HepG2 (cell line): Measurements from ENCODE around the gene DTD2. TPM values are rescaled to one million over a fixed set of nuclear protein-coding genes. Genes with fewer than 3 reads are reported as not detected.

Experiments
- ADNP ChIP-seq: sonication (generic); formaldehyde crosslinking; IDR thresholded peaks from 2 replicates; pipeline ENCODE4 v1.4.0; 2020; ENCODE audit warnings: missing genetic modification reagents
- CENPX ChIP-seq: sonication (generic); formaldehyde crosslinking; IDR thresholded peaks from 2 replicates; pipeline ENCODE4 v1.9.0; 2021; ENCODE audit warnings: mild to moderate bottlenecking, missing genetic modification reagents, moderate library complexity
- DNMT3B ChIP-seq: conservative IDR thresholded peaks from 2 replicates; pipeline ENCODE4 v1.6.1; 2016; ENCODE audit warnings: missing biosample characterization, control low read depth
- HCFC1 ChIP-seq: fragments of 150-350 bp; IDR thresholded peaks from 2 replicates; pipeline ENCODE4 v1.6.1; 2014; ENCODE audit warnings: low read depth, low read length
- MATR3 ChIP-seq: sonication (generic); formaldehyde crosslinking; IDR thresholded peaks from 2 replicates; pipeline ENCODE4 v1.4.0; 2020; ENCODE audit warnings: missing genetic modification reagents
- PRDM10 ChIP-seq: sonication (generic); formaldehyde crosslinking; IDR thresholded peaks from 2 replicates; pipeline ENCODE4 v1.4.0; 2020; ENCODE audit warnings: low read depth, missing genetic modification reagents
- SETDB1 ChIP-seq: sonication (generic); formaldehyde crosslinking; IDR thresholded peaks from 2 replicates; pipeline ENCODE4 v1.5.1; 2020; ENCODE audit warnings: missing genetic modification reagents, mild to moderate bottlenecking, borderline replicate concordance
- SIN3A ChIP-seq: IDR thresholded peaks from 2 replicates; pipeline ENCODE4 v1.6.1; 2011; ENCODE audit warnings: low read depth, mild to moderate bottlenecking, control low read depth, low read length, borderline replicate concordance
- SP2 ChIP-seq: sonication (generic); formaldehyde crosslinking; IDR thresholded peaks from 2 replicates; pipeline ENCODE4 v1.5.1; 2020; ENCODE audit warnings: mild to moderate bottlenecking, missing genetic modification reagents
- TAF1 ChIP-seq: sonication (generic); formaldehyde crosslinking; IDR thresholded peaks from 2 replicates; pipeline ENCODE4 v1.4.0; 2020; ENCODE audit warnings: missing genetic modification reagents
- TEAD3 ChIP-seq: optimal IDR thresholded peaks from 2 replicates; pipeline ENCODE3; 2016; ENCODE audit warnings: borderline replicate concordance
- XRCC5 ChIP-seq: fragments of 200-400 bp; formaldehyde crosslinking; optimal IDR thresholded peaks from 2 replicates; pipeline ENCODE3; 2017; ENCODE audit warnings: mild to moderate bottlenecking, low read length
- ZGPAT ChIP-seq: IDR thresholded peaks from 2 replicates; pipeline ENCODE4 v1.6.1; 2016; ENCODE audit warnings: mild to moderate bottlenecking
- ZNF432 ChIP-seq: sonication (generic); formaldehyde crosslinking; IDR thresholded peaks from 2 replicates; pipeline ENCODE4 v1.5.0; 2020; ENCODE audit warnings: missing genetic modification reagents, mild to moderate bottlenecking, borderline replicate concordance
- polyA plus RNA-seq, 8 experiments: library from polyadenylated mRNA; depleted of rRNA in 3 of 8; stranded (reverse) in 7 of 8; unstranded in 1 of 8; fragments of >200 nt; fragmentation: Illumina TruSeq in 4 of 8; extraction: Trizol in 4 of 8; gene quantifications; 2 replicates each; pipeline versions ENCODE4 v1.2.1 to v1.2.3, GENCODE V29; 2011 to 2016; ENCODE audit warnings: low read depth in 4 of 8, missing spikeins in 1 of 8, mixed read lengths in 1 of 8; ENCODE audit not compliant: insufficient read depth in 1 of 8
- total RNA-seq, 5 experiments: library from RNA; depleted of rRNA; stranded (reverse); fragments of >200 nt; fragmentation: Illumina TruSeq; extraction: Trizol; gene quantifications; 2 replicates each; pipeline ENCODE4 v1.2.3, GENCODE V29; 2016; ENCODE audit warnings: low read depth in 1 of 5
- TF ChIP-seq, protein P1 (sequence below): sonication (generic); formaldehyde crosslinking; IDR thresholded peaks from 2 replicates; pipeline ENCODE4 v1.4.0; 2020; ENCODE audit warnings: missing genetic modification reagents
- TF ChIP-seq, protein P2 (sequence below): conservative IDR thresholded peaks from 2 replicates; pipeline ENCODE4 v1.6.1; 2018; ENCODE audit warnings: missing genetic modification reagents
- TF ChIP-seq, protein P3 (sequence below): sonication (generic); formaldehyde crosslinking; IDR thresholded peaks from 2 replicates; pipeline ENCODE4 v1.4.0; 2020; ENCODE audit warnings: missing genetic modification reagents

DTD2 gene
- total and polyA plus RNA-seq, 2 of the 13 experiments (the other 11 are each of a cell fraction or from before 2014, with no cell fraction given): 22.3 to 49.8 TPM

- TF ChIP-seq, protein P1, sequence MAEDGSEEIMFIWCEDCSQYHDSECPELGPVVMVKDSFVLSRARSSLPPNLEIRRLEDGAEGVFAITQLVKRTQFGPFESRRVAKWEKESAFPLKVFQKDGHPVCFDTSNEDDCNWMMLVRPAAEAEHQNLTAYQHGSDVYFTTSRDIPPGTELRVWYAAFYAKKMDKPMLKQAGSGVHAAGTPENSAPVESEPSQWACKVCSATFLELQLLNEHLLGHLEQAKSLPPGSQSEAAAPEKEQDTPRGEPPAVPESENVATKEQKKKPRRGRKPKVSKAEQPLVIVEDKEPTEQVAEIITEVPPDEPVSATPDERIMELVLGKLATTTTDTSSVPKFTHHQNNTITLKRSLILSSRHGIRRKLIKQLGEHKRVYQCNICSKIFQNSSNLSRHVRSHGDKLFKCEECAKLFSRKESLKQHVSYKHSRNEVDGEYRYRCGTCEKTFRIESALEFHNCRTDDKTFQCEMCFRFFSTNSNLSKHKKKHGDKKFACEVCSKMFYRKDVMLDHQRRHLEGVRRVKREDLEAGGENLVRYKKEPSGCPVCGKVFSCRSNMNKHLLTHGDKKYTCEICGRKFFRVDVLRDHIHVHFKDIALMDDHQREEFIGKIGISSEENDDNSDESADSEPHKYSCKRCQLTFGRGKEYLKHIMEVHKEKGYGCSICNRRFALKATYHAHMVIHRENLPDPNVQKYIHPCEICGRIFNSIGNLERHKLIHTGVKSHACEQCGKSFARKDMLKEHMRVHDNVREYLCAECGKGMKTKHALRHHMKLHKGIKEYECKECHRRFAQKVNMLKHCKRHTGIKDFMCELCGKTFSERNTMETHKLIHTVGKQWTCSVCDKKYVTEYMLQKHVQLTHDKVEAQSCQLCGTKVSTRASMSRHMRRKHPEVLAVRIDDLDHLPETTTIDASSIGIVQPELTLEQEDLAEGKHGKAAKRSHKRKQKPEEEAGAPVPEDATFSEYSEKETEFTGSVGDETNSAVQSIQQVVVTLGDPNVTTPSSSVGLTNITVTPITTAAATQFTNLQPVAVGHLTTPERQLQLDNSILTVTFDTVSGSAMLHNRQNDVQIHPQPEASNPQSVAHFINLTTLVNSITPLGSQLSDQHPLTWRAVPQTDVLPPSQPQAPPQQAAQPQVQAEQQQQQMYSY: peak; percentile 84
- TF ChIP-seq SP2 (CRISPR knock-in tag) (peak; percentile 67; the same call in 1 of the 2 replicates), PRDM10 (CRISPR knock-in tag) (peak; percentile 97), ADNP (peak; percentile 50; the same call in 1 of the 2 replicates), TEAD3 (CRISPR knock-in tag) (peak; percentile 83), ZGPAT (peak; percentile 100), SIN3A (peak; percentile 94; the same call in 1 of the 2 replicates), DNMT3B (peak; percentile 98; the same call in 1 of the 2 replicates), ZNF432 (CRISPR knock-in tag) (peak; percentile 96), MATR3 (CRISPR knock-in tag) (no peak), SETDB1 (no peak), CENPX (CRISPR knock-in tag) (no peak), TAF1 (peak; percentile 100), HCFC1 (peak; percentile 41; the same call in 1 of the 2 replicates), XRCC5 (peak; percentile 97)
- TF ChIP-seq, protein P2, sequence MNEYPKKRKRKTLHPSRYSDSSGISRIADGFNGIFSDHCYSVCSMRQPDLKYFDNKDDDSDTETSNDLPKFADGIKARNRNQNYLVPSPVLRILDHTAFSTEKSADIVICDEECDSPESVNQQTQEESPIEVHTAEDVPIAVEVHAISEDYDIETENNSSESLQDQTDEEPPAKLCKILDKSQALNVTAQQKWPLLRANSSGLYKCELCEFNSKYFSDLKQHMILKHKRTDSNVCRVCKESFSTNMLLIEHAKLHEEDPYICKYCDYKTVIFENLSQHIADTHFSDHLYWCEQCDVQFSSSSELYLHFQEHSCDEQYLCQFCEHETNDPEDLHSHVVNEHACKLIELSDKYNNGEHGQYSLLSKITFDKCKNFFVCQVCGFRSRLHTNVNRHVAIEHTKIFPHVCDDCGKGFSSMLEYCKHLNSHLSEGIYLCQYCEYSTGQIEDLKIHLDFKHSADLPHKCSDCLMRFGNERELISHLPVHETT: peak; percentile 93
- TF ChIP-seq, protein P3, sequence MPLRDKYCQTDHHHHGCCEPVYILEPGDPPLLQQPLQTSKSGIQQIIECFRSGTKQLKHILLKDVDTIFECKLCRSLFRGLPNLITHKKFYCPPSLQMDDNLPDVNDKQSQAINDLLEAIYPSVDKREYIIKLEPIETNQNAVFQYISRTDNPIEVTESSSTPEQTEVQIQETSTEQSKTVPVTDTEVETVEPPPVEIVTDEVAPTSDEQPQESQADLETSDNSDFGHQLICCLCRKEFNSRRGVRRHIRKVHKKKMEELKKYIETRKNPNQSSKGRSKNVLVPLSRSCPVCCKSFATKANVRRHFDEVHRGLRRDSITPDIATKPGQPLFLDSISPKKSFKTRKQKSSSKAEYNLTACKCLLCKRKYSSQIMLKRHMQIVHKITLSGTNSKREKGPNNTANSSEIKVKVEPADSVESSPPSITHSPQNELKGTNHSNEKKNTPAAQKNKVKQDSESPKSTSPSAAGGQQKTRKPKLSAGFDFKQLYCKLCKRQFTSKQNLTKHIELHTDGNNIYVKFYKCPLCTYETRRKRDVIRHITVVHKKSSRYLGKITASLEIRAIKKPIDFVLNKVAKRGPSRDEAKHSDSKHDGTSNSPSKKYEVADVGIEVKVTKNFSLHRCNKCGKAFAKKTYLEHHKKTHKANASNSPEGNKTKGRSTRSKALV: peak; percentile 94
These were observed at the start of gene DTD2 (continued) for GRCh38 chr14:31456841-31457664.
